Stimulated activated CD4-positive, alpha-beta T cell treated with anti-CD3 and anti-CD28 coated beads, Interleukin-15, amount 100 ng/mL, for 1 hour (primary cell): ENCODE data around the gene SEMA3E.
"Not testable (repeated sequence)": the region's sequence is repeated elsewhere in the genome, so short reads cannot be mapped to it uniquely, and the experiment has no call there.

Experiments used
- DNase-seq, 2 donors: peaks; one replicate each; pipeline ENCODE4 v3.0.0-alpha.2; 2020; ENCODE audit warnings: low read depth in 1 of 2, low spot score in 1 of 2

Gene SEMA3E

GRCh38 chr7:83492802-83493201, 156.1 kb downstream of the SEMA3E start:
- DNase-seq = no peak

GRCh38 chr7:83487801-83488200, 161.1 kb downstream of the SEMA3E start:
- DNase-seq = no peak

- no peak for DNase-seq
Measured at GRCh38 chr7:83486957-83487356, 162.0 kb downstream of the SEMA3E start.

GRCh38 chr7:83486536-83486935, 162.4 kb downstream of the SEMA3E start:
- DNase-seq = no peak

GRCh38 chr7:83484826-83485225, 164.1 kb downstream of the SEMA3E start:
- DNase-seq = no peak

- DNase-seq = no peak
Measured at GRCh38 chr7:83484266-83484665, 164.7 kb downstream of the SEMA3E start.

GRCh38 chr7:83478616-83479015, 170.3 kb downstream of the SEMA3E start:
- DNase-seq = no peak

GRCh38 chr7:83476511-83477050, 172.4 kb downstream of the SEMA3E start:
- DNase-seq = no peak

GRCh38 chr7:83475420-83475819, 173.5 kb downstream of the SEMA3E start:
- no peak for DNase-seq

GRCh38 chr7:83472376-83472775, 176.6 kb downstream of the SEMA3E start:
- no peak for DNase-seq

- DNase-seq = no peak
Measured at GRCh38 chr7:83469491-83469890, 179.4 kb downstream of the SEMA3E start.

GRCh38 chr7:83469076-83469475, 179.9 kb downstream of the SEMA3E start:
- no peak for DNase-seq

GRCh38 chr7:83468251-83468739, 180.6 kb downstream of the SEMA3E start:
- DNase-seq = no peak

- no peak for DNase-seq
Measured at GRCh38 chr7:83467493-83467892, 181.4 kb downstream of the SEMA3E start.

- DNase-seq = no peak
Measured at GRCh38 chr7:83466956-83467355, 182.0 kb downstream of the SEMA3E start.

- no peak for DNase-seq
Measured at GRCh38 chr7:83466187-83466923, 182.6 kb downstream of the SEMA3E start.

GRCh38 chr7:83465643-83466042, 183.3 kb downstream of the SEMA3E start:
- no peak for DNase-seq

GRCh38 chr7:83461820-83462219, 187.1 kb downstream of the SEMA3E start:
- DNase-seq = not testable (repeated sequence)

GRCh38 chr7:83459930-83460653, 188.8 kb downstream of the SEMA3E start:
- not testable (repeated sequence) for DNase-seq

GRCh38 chr7:83459101-83459929, 189.6 kb downstream of the SEMA3E start:
- DNase-seq = not testable (repeated sequence)
